HUES6 (cell line): ENCODE measurements around the gene TMEM184C.

ENCODE experiments used
- H3K27ac ChIP-seq: 2 replicates; pipeline ENCODE4 v1.7.0; 2013; ENCODE audit warnings: low read depth, mild to moderate bottlenecking, low read length, inconsistent platforms
- H3K27me3 ChIP-seq: 2 replicates; pipeline ENCODE4 v1.6.1; 2013; ENCODE audit warnings: low read length; ENCODE audit not compliant: control insufficient read depth, insufficient read depth
- H3K36me3 ChIP-seq: 2 replicates; pipeline ENCODE4 v1.6.1; 2013; ENCODE audit warnings: low read length; ENCODE audit not compliant: control insufficient read depth, insufficient read depth
- H3K4me1 ChIP-seq: 2 replicates; pipeline ENCODE4 v1.6.1; 2013; ENCODE audit warnings: low read length; ENCODE audit not compliant: control insufficient read depth, insufficient read depth
- H3K4me3 ChIP-seq: 2 replicates; pipeline ENCODE4 v1.5.1; 2013; ENCODE audit warnings: low read depth, low read length
- H3K9ac ChIP-seq: one replicate; pipeline ENCODE4 v1.6.1; 2013; ENCODE audit warnings: mild to moderate bottlenecking, low read length
- H3K9me3 ChIP-seq: 2 replicates; pipeline ENCODE4 v1.6.1; 2013; ENCODE audit warnings: low read depth, low read length; ENCODE audit not compliant: control insufficient read depth, insufficient read depth

The TMEM184C gene

GRCh38 chr4:147617173-147617840, at the start of gene TMEM184C:
Gene TMEM184C, plus strand, starts transcription at chr4:147617397. Its CDS starts 560 bp downstream, at chr4:147617957.
- Histone ChIP-seq H3K4me3 (peak within 1 kb of the TSS; percentile 76), H3K27me3 (no peaks in the 10 kb centered on the region), H3K27ac (no peak within 1 kb of the TSS), H3K9ac (peak within 1 kb of the TSS; percentile 81), H3K4me1 (peaks cover 8% of the 10 kb centered on the region; the same call in 1 of the 2 replicates), H3K36me3 (peaks cover 15% of the 10 kb centered on the region; the same call in 1 of the 2 replicates), H3K9me3 (no peaks in the 10 kb centered on the region)

DNA sequence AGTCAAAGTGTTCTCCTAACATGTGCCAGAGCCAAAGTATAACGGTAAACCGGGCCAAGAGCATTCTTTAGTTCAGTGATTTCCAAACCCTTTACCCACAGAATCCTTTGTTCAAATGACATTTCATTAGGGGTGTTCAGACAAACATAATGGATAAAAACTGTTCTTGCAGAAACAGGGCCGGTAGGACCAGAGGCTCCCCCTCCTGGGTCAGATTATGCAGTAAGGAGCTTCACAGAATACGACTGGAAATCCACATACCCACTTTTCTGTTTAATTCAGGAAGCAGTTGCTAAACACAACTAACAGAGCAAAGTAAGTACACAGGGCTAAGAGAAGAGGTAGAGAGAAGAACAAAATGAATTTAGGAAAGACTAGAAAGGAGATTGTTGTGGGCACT, 46.6 kb upstream of the TMEM184C start:
- H3K4me3 ChIP-seq: no peak overlapping the region
- no peak overlapping the region for H3K9ac ChIP-seq
- H3K36me3 ChIP-seq: no peaks in the 10 kb centered on the region
- no peaks in the 10 kb centered on the region for H3K27me3 ChIP-seq
- H3K9me3 ChIP-seq: peaks cover 3% of the 10 kb centered on the region; the same call in 1 of the 2 replicates
- peaks cover 6% of the 10 kb centered on the region; the same call in 1 of the 2 replicates for H3K4me1 ChIP-seq
- H3K27ac ChIP-seq: no peak overlapping the region

DNA sequence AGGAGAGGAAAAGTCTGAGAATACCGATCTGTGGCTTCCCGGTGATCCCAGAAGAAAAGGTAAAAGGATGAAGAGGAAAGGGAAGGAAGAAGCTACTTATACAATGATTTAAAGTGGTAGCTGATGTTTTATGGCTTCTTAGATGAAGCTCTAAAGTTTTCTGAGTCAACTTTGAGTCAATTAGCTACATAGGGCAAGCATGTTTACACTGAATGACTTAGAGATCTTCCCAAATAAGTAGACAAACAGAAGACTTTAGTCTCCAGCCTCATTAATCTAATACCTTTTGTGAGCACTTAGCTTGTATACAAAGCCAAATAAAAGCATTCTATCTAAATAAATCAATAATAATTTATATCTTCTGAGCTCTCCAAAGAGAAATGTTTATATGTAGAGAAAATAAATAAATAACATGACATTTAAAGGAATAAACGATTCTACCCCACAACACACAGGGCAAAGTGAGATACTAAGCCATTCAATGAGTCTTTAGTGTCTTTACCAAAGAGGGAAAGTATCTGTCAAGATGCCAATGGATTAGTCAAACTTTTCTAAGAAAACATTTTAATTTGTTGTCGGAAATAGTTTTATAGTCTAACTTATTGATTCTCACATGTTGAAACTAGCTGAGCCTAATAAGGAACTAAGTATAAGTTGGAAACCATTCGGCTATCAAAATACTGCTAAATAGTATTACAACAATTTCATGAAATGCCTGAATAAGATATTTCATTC, 46.0 kb upstream of the TMEM184C start:
- no peaks in the 10 kb centered on the region for H3K36me3 ChIP-seq
- no peak overlapping the region for H3K9ac ChIP-seq
- H3K27ac ChIP-seq: no peak overlapping the region
- H3K9me3 ChIP-seq: no peaks in the 10 kb centered on the region; the same call in 1 of the 2 replicates
- H3K27me3 ChIP-seq: no peaks in the 10 kb centered on the region
- H3K4me1 ChIP-seq: peaks cover 6% of the 10 kb centered on the region; the same call in 1 of the 2 replicates
- no peak overlapping the region for H3K4me3 ChIP-seq

DNA sequence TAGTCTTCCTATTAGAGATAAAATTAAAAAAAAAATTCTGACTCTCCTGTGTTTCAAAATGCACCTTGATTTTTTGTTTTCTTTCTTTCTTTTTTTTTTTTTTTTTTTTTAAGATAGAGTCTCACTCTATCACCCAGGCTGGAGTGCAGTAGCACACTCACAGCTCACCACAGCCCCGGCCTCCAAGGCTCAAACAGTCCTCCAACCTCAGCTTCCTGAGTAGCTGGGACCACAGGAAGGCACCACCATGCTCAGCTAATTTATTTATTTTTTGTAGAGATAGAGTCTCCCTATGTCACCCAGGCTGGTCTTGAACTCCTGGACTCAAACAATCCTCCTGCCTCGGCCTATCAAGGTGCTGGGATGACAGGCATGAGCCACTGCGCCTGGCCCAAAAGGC, 41.1 kb upstream of the TMEM184C start:
- H3K36me3 ChIP-seq: no peaks in the 10 kb centered on the region
- H3K4me3 ChIP-seq: no peak overlapping the region
- no peaks in the 10 kb centered on the region for H3K4me1 ChIP-seq
- H3K27ac ChIP-seq: no peak overlapping the region
- H3K9ac ChIP-seq: no peak overlapping the region
- H3K9me3 ChIP-seq: no peaks in the 10 kb centered on the region
- H3K27me3 ChIP-seq: no peaks in the 10 kb centered on the region

DNA sequence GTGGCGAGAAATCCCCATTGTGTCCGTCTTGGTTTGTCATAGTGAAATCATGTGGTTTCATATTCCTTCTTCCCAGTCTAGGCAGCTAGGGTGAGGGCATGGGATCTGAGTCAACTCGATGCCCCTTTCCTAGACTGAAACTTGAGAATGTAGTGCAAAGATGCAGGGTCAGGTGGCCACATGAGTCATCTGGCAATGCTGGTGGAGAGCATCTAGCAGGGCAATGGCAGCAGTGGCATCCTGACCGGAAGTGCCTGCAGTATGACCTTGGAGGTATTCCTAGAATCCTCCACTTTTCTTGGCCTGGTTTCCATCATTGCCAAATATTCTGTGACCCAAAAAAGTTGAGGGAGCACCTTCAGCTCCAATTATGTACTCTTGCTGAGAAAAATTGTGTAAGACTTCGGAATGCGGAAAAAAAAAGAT, 39.1 kb upstream of the TMEM184C start:
- no peaks in the 10 kb centered on the region for H3K36me3 ChIP-seq
- no peaks in the 10 kb centered on the region for H3K9me3 ChIP-seq
- no peak overlapping the region for H3K27ac ChIP-seq
- no peaks in the 10 kb centered on the region for H3K27me3 ChIP-seq
- H3K4me1 ChIP-seq: no peaks in the 10 kb centered on the region
- no peak overlapping the region for H3K4me3 ChIP-seq
- H3K9ac ChIP-seq: no peak overlapping the region

DNA sequence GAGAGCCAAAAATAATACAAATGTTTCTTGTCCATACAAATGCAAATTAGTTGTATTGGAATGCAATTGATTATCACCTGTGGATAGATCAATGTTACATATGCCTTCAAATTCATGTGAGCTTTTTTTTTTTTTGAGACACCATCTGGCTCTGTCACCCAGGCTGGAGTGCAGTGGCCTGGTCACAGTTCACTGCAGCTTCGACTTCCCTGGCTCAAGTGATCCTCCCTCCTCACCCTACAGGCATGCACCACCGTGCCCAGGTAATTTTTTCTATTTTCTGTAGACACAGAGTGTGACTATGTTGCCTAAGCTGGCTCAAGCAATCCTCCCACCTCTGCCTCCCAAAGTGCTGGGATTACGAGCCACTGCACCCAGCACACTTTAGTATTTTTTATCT, 38.6 kb upstream of the TMEM184C start:
- no peaks in the 10 kb centered on the region for H3K27me3 ChIP-seq
- no peak overlapping the region for H3K27ac ChIP-seq
- H3K36me3 ChIP-seq: no peaks in the 10 kb centered on the region
- H3K4me3 ChIP-seq: no peak overlapping the region
- no peaks in the 10 kb centered on the region for H3K4me1 ChIP-seq
- H3K9me3 ChIP-seq: no peaks in the 10 kb centered on the region
- H3K9ac ChIP-seq: no peak overlapping the region

GRCh38 chr4:147580396-147580795, 36.8 kb upstream of the TMEM184C start:
- no peak overlapping the region for H3K4me3 ChIP-seq
- no peaks in the 10 kb centered on the region for H3K27me3 ChIP-seq
- no peak overlapping the region for H3K27ac ChIP-seq
- H3K4me1 ChIP-seq: no peaks in the 10 kb centered on the region
- H3K9ac ChIP-seq: no peak overlapping the region
- no peaks in the 10 kb centered on the region for H3K36me3 ChIP-seq
- peaks cover 8% of the 10 kb centered on the region for H3K9me3 ChIP-seq

DNA sequence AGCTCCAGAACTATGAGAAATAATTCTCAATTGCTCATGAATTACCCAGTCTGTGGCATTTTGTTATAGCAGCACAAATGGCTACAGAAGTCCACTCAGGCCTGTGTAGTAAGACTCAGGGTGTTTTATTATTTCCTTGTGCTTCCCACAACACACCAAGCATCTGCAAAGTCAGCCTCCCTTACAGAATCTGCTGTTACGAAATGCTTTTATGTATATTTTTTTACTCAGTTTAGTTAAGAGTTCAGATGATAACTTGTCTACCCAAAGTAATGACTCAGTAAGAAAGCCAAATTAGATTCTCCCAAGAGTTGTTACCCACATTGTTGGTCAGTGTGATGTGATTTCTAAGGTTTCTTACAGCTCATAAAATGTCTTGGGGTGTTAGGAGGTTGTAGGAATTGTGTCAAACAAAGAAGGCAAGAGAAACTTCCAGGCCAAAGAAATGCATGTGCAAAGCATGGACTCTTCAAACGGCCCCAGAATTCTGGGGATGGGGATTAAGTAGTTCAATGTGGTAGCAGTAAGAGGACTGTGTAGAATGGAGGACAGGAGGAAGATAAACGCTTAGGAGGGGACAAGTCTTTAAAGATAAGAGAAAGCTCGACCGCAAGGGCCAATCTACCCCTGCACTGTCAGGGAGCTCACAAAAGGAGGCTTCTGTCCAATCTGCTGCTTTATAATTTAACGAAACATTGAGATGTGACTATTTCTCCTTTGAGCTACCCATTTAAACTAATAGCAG, 35.4 kb upstream of the TMEM184C start:
- Histone ChIP-seq H3K9me3 (peaks cover 8% of the 10 kb centered on the region), H3K4me3 (no peak overlapping the region), H3K36me3 (no peaks in the 10 kb centered on the region), H3K27ac (no peak overlapping the region), H3K27me3 (no peaks in the 10 kb centered on the region), H3K9ac (no peak overlapping the region), H3K4me1 (no peaks in the 10 kb centered on the region)

DNA sequence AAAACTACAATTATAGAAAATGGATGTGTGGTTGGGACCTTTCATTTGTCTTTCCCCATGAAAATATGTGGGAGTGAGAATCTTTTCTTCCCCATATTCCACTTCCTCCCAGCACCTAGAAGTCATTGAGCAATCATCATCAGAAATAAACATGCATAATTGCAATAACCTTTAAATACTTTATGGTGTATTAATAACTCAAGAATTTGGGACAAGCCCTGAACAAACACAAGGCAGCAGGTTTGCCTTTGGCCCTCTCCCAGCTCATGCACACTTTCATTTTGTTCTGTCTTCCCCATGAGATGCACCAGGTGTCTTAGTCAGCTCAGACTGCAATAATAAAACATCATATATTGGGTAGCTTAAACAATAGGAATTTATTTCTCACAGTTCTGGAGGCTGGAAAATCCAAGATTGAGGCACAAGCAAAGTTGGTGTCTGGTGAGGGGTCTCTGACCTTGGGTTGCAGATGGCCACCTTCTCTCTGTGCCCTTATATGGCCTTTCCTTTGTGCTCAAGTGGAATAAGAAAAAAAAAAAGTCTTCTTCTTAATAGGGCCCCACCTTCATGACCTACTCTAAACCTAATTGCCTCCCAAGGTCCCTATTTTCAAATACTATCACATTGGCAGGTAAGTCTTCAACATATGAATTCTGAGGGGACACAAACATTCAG, 34.7 kb upstream of the TMEM184C start:
- H3K4me3 ChIP-seq: no peak overlapping the region
- no peaks in the 10 kb centered on the region for H3K36me3 ChIP-seq
- H3K9ac ChIP-seq: no peak overlapping the region
- peaks cover 8% of the 10 kb centered on the region for H3K9me3 ChIP-seq
- H3K27ac ChIP-seq: no peak overlapping the region
- no peaks in the 10 kb centered on the region for H3K4me1 ChIP-seq
- no peaks in the 10 kb centered on the region for H3K27me3 ChIP-seq

- H3K27ac ChIP-seq: no peak overlapping the region
- H3K27me3 ChIP-seq: no peaks in the 10 kb centered on the region
- H3K4me1 ChIP-seq: no peaks in the 10 kb centered on the region
- H3K9ac ChIP-seq: no peak overlapping the region
- no peak overlapping the region for H3K4me3 ChIP-seq
- no peaks in the 10 kb centered on the region for H3K36me3 ChIP-seq
- peaks cover 8% of the 10 kb centered on the region for H3K9me3 ChIP-seq
Measured at GRCh38 chr4:147583876-147584275, 33.3 kb upstream of the TMEM184C start.
